ENCODE results near the gene CRB2. TPM values are rescaled to one million over a fixed set of nuclear protein-coding genes. Genes with fewer than 3 reads are reported as not detected.

The CRB2 gene
- total RNA-seq, 1 donor from 2014 or later: not detected

- H3K4me3 ChIP-seq (ENCODE audit: low read depth, low read length): no peak overlapping the region
- peaks cover 29% of the 10 kb centered on the region for H3K27me3 ChIP-seq (ENCODE audit: control insufficient read depth, insufficient read depth, low read length)
- DNase-seq (ENCODE audit: low read depth) (no peak), FAIRE-seq (peak; percentile 70)
- TF ChIP-seq, protein P1, sequence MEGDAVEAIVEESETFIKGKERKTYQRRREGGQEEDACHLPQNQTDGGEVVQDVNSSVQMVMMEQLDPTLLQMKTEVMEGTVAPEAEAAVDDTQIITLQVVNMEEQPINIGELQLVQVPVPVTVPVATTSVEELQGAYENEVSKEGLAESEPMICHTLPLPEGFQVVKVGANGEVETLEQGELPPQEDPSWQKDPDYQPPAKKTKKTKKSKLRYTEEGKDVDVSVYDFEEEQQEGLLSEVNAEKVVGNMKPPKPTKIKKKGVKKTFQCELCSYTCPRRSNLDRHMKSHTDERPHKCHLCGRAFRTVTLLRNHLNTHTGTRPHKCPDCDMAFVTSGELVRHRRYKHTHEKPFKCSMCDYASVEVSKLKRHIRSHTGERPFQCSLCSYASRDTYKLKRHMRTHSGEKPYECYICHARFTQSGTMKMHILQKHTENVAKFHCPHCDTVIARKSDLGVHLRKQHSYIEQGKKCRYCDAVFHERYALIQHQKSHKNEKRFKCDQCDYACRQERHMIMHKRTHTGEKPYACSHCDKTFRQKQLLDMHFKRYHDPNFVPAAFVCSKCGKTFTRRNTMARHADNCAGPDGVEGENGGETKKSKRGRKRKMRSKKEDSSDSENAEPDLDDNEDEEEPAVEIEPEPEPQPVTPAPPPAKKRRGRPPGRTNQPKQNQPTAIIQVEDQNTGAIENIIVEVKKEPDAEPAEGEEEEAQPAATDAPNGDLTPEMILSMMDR (IDR thresholded peaks at IDR 0.05; ENCODE audit: insufficient read depth, low read length, severe bottlenecking): no peak
- H3K36me3 ChIP-seq (ENCODE audit: control insufficient read depth, insufficient read depth, low read length): no peaks in the 10 kb centered on the region
These were observed 14.7 kb downstream of the CRB2 start for GRCh38 chr9:123370526-123371227.

- Histone ChIP-seq H3K4me3 (ENCODE audit: low read depth, low read length) (no peak overlapping the region), H3K27me3 (ENCODE audit: control insufficient read depth, insufficient read depth, low read length) (peaks cover 32% of the 10 kb centered on the region), H3K36me3 (ENCODE audit: control insufficient read depth, insufficient read depth, low read length) (no peaks in the 10 kb centered on the region)
- TF ChIP-seq, protein P1 (IDR thresholded peaks at IDR 0.05; ENCODE audit: insufficient read depth, low read length, severe bottlenecking): no peak
- DNase-seq (ENCODE audit: low read depth) (no peak), FAIRE-seq (no peak)
These were observed 15.2 kb downstream of the CRB2 start for GRCh38 chr9:123371228-123371584.

- DNase-seq (ENCODE audit: low read depth) (no peak), FAIRE-seq (no peak)
- no peak overlapping the region for H3K4me3 ChIP-seq (ENCODE audit: low read depth, low read length)
- H3K36me3 ChIP-seq (ENCODE audit: control insufficient read depth, insufficient read depth, low read length): no peaks in the 10 kb centered on the region
- H3K27me3 ChIP-seq (ENCODE audit: control insufficient read depth, insufficient read depth, low read length): peaks cover 32% of the 10 kb centered on the region
- TF ChIP-seq, protein P1 (IDR thresholded peaks at IDR 0.05; ENCODE audit: insufficient read depth, low read length, severe bottlenecking): no peak
These were observed 16.0 kb downstream of the CRB2 start for GRCh38 chr9:123371805-123372590.

- no peak for DNase-seq (ENCODE audit: low read depth)
- TF ChIP-seq, protein P1 (IDR thresholded peaks at IDR 0.05; ENCODE audit: insufficient read depth, low read length, severe bottlenecking): no peak
- no peaks in the 10 kb centered on the region for H3K36me3 ChIP-seq (ENCODE audit: control insufficient read depth, insufficient read depth, low read length)
- H3K27me3 ChIP-seq (ENCODE audit: control insufficient read depth, insufficient read depth, low read length): peaks cover 32% of the 10 kb centered on the region
- no peak overlapping the region for H3K4me3 ChIP-seq (ENCODE audit: low read depth, low read length)
- FAIRE-seq: no peak
These were observed 16.9 kb downstream of the CRB2 start for GRCh38 chr9:123372766-123373446.

GRCh38 chr9:123373447-123373923 is 17.5 kb downstream of the CRB2 start:
- Histone ChIP-seq H3K27me3 (ENCODE audit: control insufficient read depth, insufficient read depth, low read length) (peaks cover 32% of the 10 kb centered on the region), H3K36me3 (ENCODE audit: control insufficient read depth, insufficient read depth, low read length) (no peaks in the 10 kb centered on the region), H3K4me3 (ENCODE audit: low read depth, low read length) (no peak overlapping the region)
- TF ChIP-seq, protein P1 (IDR thresholded peaks at IDR 0.05; ENCODE audit: insufficient read depth, low read length, severe bottlenecking): no peak
- no peak for DNase-seq (ENCODE audit: low read depth)
- FAIRE-seq: no peak
